Endothelial cell (in vitro differentiated cells): ENCODE measurements around the gene KCNAB2. TPM values are rescaled to one million over a fixed set of nuclear protein-coding genes. Genes with fewer than 3 reads are reported as not detected.

Experiments used
- DNase-seq: peaks from one replicate; pipeline ENCODE4 v3.0.0; 2021; ENCODE audit warnings: low spot score
- H3K27ac Mint-ChIP-seq: one replicate; pipeline ENCODE4 v1.8.0; 2021; ENCODE audit warnings: mixed read lengths, inconsistent platforms; ENCODE audit not compliant: unreplicated experiment
- H3K27me3 Mint-ChIP-seq: one replicate; pipeline ENCODE4 v1.8.0; 2021; ENCODE audit warnings: mild to moderate bottlenecking, moderate library complexity, mixed read lengths, inconsistent platforms; ENCODE audit not compliant: unreplicated experiment
- H3K36me3 Mint-ChIP-seq: one replicate; pipeline ENCODE4 v1.8.0; 2021; ENCODE audit warnings: mild to moderate bottlenecking, low read depth, mixed read lengths, inconsistent platforms; ENCODE audit not compliant: unreplicated experiment
- H3K4me1 Mint-ChIP-seq: one replicate; pipeline ENCODE4 v1.8.0; 2021; ENCODE audit warnings: mild to moderate bottlenecking, mixed read lengths, inconsistent platforms; ENCODE audit not compliant: unreplicated experiment
- H3K4me3 Mint-ChIP-seq: one replicate; pipeline ENCODE4 v1.8.0; 2021; ENCODE audit warnings: mild to moderate bottlenecking, mixed read lengths, inconsistent platforms; ENCODE audit not compliant: unreplicated experiment
- H3K9me3 Mint-ChIP-seq: one replicate; pipeline ENCODE4 v1.8.0; 2021; ENCODE audit warnings: mixed read lengths, inconsistent platforms; ENCODE audit not compliant: unreplicated experiment
- total RNA-seq: library from RNA; stranded (reverse); fragmentation: NEBNext Ultra II Directional; extraction: Animal tissue kit (Norgen Biotek cat#: 25700); gene quantifications from one replicate; pipeline ENCODE4 v1.2.1, GENCODE V29; 2021; ENCODE audit not compliant: unreplicated experiment
- TF ChIP-seq, protein P1 (sequence below): fragments of 200-600 bp; sonication (generic); IDR thresholded peaks from one replicate; pipeline ENCODE4 v1.5.0; 2021; ENCODE audit warnings: antibody characterized with exemption; ENCODE audit not compliant: unreplicated experiment

Gene KCNAB2
- total RNA-seq, 1 donor from 2014 or later, result 4.1 TPM

DNA sequence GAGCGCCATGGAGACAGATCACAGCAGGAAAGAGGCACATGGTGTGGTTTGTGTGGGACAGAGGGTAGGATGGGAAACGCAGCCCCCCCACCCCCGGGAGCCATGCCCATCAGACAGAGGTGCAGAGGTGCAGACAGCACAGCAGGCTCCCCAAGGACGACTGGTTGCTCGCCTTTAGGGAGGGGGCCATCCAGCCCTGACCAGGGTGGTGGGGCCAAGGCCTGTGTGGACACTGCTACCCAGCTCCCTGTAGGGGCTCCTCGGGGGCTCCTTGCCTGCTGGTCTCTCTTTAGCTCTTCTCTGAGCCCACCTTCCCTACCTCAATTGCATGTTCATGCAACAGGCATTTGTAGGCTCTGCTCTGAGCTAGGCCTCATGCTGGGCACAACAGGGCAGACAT is 3.7 kb downstream of the KCNAB2 start:
- H3K27ac Mint-ChIP-seq, result no peak overlapping the region
- H3K27me3 Mint-ChIP-seq, result peaks cover 1% of the 10 kb centered on the region
- no peaks in the 10 kb centered on the region for H3K36me3 Mint-ChIP-seq

DNA sequence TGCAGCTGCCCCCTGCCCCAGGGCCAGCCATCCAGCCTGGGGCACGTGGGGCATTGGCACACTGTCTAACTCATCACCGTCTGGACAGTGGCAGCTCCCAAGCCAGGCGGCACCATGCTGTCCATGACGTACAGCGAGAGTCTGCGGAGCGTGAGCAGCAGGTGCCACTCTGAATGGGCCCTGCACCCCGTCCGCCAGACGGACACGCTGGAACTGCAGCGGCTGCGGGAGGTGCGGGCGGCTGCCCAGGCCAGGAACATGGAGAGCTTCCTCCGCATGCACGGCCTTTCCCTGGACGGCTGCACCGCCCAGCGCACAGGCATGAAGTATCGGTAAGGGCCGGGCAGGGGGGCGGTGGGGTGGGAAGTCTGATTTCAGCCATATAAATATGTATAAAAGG is 5.7 kb downstream of the KCNAB2 start:
- Mint-ChIP-seq H3K4me3 (no peak overlapping the region), H3K27me3 (peaks cover 1% of the 10 kb centered on the region), H3K4me1 (peaks cover 2% of the 10 kb centered on the region), H3K27ac (no peak overlapping the region), H3K9me3 (no peaks in the 10 kb centered on the region), H3K36me3 (no peaks in the 10 kb centered on the region)
- DNase-seq, result no peak
- TF ChIP-seq, protein P1, sequence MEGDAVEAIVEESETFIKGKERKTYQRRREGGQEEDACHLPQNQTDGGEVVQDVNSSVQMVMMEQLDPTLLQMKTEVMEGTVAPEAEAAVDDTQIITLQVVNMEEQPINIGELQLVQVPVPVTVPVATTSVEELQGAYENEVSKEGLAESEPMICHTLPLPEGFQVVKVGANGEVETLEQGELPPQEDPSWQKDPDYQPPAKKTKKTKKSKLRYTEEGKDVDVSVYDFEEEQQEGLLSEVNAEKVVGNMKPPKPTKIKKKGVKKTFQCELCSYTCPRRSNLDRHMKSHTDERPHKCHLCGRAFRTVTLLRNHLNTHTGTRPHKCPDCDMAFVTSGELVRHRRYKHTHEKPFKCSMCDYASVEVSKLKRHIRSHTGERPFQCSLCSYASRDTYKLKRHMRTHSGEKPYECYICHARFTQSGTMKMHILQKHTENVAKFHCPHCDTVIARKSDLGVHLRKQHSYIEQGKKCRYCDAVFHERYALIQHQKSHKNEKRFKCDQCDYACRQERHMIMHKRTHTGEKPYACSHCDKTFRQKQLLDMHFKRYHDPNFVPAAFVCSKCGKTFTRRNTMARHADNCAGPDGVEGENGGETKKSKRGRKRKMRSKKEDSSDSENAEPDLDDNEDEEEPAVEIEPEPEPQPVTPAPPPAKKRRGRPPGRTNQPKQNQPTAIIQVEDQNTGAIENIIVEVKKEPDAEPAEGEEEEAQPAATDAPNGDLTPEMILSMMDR, result no peak

More for the DNA sequence above, 3.7 kb downstream of the KCNAB2 start:
- Mint-ChIP-seq H3K9me3 (no peaks in the 10 kb centered on the region), H3K4me1 (peaks cover 2% of the 10 kb centered on the region), H3K4me3 (no peak overlapping the region)
- TF ChIP-seq, protein P1, result no peak
- DNase-seq, result no peak

DNA sequence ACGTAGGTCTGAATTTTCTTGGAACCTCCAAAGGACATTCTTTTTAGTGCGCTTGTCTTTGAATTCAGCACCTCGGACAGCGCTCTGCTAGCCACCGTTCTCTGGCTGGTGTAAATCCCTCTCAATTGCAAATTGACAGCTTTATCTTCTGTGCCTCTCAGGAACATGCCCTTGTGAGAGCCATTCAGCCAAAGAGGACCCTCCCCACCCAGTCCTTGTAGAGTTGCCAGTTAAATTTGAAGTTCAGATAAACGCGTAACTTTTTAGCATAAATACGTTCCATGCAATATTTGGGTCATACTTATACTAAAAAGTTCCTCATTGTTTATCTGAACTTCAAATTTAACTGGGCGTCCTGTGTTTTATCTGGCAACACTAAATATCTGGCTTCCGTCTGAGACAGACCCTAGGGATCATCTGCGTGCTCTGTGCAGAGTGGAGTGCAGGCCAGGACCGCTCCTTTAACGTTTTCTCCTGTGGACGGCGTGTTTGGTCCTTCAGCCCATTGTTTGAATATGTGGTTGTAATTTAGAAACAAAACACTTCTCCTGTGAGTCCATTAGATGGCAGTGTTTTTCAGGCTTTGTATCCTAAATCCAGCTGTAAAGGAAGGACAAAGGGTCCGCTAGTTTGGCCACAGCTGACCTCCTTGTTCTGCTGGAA is 7.0 kb downstream of the KCNAB2 start:
- Mint-ChIP-seq H3K27me3 (no peaks in the 10 kb centered on the region), H3K36me3 (no peaks in the 10 kb centered on the region), H3K27ac (no peak overlapping the region), H3K4me3 (no peak overlapping the region), H3K9me3 (no peaks in the 10 kb centered on the region), H3K4me1 (peaks cover 2% of the 10 kb centered on the region)
- DNase-seq, result peak; percentile 81
- TF ChIP-seq, protein P1, result peak; percentile 45

DNA sequence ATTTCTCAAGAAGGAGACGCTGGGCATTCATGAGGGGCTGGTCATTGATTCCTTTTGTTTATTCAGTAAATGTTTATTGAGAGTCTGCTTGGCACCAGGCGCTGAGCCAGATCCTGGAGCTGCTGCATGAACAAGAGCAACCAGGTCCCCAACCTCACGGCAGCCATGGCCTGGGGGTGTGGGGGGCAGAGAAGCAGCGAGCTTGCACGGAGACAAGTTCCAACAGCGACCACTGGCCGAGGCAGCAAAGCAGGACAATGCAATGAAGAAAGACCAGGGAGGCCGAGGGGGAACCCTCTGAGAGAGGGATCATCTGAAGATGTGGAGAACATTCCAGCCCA is 7.5 kb downstream of the KCNAB2 start:
- no peak overlapping the region for H3K27ac Mint-ChIP-seq
- no peaks in the 10 kb centered on the region for H3K9me3 Mint-ChIP-seq
- DNase-seq, result no peak
- H3K27me3 Mint-ChIP-seq, result no peaks in the 10 kb centered on the region
- no peaks in the 10 kb centered on the region for H3K36me3 Mint-ChIP-seq
- H3K4me1 Mint-ChIP-seq, result peaks cover 2% of the 10 kb centered on the region
- H3K4me3 Mint-ChIP-seq, result no peak overlapping the region
- TF ChIP-seq, protein P1, result no peak

DNA sequence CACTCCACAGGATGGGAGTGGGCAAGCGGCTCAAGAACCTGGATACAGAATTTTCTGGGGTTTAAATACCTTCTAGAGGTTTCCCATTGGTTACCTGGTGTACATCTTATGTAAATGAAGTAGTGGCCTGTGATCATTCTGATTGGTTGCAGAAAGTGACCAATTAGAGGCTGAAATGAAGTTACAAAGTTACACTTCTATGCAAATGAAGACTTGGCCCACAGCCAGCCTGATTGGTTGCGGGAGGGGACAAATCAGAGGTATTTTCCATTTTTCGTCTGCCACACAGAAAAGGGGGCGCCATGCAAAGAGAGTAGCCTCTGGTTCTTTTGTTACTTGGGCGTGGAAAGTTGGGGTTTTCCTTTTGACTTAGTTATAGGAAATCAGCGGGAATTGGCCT is 8.9 kb downstream of the KCNAB2 start:
- no peaks in the 10 kb centered on the region for H3K27me3 Mint-ChIP-seq
- H3K36me3 Mint-ChIP-seq, result no peaks in the 10 kb centered on the region
- H3K9me3 Mint-ChIP-seq, result no peaks in the 10 kb centered on the region
- H3K27ac Mint-ChIP-seq, result no peak overlapping the region
- TF ChIP-seq, protein P1, result no peak
- peaks cover 2% of the 10 kb centered on the region for H3K4me1 Mint-ChIP-seq
- no peak overlapping the region for H3K4me3 Mint-ChIP-seq
- no peak for DNase-seq
